HG03103 (cell line): ENCODE data around the gene CNTN5.

Experiments used
- ATAC-seq: cut with Tn5 transposase; IDR thresholded peaks from one replicate; pipeline ENCODE4 v1.9.1; 2021; ENCODE audit warnings: low read depth; ENCODE audit not compliant: unreplicated experiment

CNTN5 gene

GRCh38 chr11:100152766-100153165, 1132.0 kb downstream of the CNTN5 start:
- no peak for ATAC-seq

- ATAC-seq = no peak
Observed at GRCh38 chr11:100163471-100163870, 1142.7 kb downstream of the CNTN5 start.

- ATAC-seq = no peak
Observed at GRCh38 chr11:100174881-100175280, 1154.1 kb downstream of the CNTN5 start.

GRCh38 chr11:100176456-100176855, 1155.7 kb downstream of the CNTN5 start:
- no peak for ATAC-seq

- no peak for ATAC-seq
Observed at GRCh38 chr11:100177651-100178050, 1156.9 kb downstream of the CNTN5 start.

GRCh38 chr11:100182350-100182749, 1161.6 kb downstream of the CNTN5 start:
- no peak for ATAC-seq

DNA sequence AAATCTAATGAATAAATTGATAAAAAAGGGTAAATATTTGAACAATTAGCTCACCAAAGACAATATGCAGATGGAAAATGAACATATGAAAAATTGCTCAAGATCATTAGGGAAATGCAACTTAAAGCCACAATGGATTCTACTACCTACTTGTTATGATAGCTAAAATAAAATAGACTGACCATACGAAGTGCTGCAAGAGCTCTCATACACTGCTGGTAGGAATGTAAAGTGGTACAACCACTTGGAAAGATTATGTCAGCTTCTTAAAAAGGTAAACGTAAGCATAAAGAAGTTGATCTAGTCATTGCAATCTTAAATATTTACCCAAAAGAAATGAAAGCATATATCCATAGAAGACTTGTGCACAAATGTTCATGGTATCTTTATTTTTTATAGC, 1162.2 kb downstream of the CNTN5 start:
- ATAC-seq = no peak

DNA sequence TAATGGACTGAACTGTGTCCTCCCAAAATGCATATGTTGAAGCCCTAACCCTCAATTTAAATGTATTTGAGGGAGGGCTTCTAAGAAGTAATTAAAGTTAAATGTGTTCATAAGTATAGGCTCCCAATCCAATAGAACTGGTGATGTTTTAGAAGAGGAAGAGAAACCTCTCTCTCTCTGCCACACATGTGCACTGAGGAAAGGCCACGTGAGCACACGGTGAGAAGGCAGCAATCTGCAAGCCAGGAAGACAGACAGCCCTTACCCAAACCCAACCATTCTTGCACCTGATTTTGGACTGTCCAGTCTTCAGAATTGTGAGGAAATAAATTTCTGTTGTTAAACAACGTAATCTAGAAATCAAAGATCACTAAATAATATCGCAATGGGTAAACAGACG, 1164.8 kb downstream of the CNTN5 start:
- ATAC-seq = no peak

DNA sequence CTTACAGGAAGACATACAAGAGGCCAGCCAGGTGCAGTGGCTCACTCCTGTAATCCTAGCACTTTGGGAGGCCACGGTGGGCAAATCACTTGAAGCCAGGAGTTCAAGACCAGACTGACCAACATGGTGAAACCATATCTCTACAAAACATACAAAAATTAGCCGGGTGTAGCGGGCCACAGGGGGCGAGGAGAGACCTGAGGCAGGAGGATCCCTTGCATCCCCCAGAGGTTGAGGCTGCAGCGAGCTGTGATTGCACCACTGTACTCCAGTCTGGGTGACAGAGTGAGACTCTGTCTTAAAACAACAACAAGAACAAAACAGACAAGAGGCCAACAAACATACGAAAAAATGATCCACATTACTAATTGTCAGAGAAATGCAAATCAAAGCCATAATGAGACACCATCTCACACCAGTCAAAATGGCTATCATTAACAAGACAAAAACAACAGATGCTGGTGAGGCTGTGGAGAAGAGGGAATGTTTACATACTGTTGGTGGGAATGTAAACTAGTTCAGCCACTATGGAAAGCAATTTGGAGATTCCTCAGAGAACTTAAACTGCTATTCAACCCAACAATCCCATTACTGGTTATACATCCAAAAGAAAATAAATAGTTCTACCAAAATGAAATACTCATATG, 1167.5 kb downstream of the CNTN5 start:
- no peak for ATAC-seq

DNA sequence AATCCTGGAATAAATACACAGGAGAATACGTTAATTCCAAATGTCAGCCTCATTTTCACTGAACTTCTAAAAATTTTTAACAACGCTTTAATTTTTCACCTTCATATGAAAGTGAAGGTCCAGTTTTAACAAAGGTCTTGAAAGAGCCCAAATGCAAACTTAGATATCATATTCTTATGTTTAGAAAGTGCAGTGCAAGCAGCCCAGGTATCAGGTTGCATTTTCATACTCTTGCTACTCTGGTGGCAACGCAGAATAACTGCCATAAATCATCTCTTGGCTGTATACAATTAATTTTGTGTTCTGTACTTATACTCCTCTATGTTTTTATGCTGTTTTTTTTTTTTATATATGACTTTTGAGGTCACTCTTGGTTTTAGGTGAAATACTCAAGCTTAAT, 1169.6 kb downstream of the CNTN5 start:
- no peak for ATAC-seq

- ATAC-seq = no peak
Observed at GRCh38 chr11:100192181-100192580, 1171.4 kb downstream of the CNTN5 start.

DNA sequence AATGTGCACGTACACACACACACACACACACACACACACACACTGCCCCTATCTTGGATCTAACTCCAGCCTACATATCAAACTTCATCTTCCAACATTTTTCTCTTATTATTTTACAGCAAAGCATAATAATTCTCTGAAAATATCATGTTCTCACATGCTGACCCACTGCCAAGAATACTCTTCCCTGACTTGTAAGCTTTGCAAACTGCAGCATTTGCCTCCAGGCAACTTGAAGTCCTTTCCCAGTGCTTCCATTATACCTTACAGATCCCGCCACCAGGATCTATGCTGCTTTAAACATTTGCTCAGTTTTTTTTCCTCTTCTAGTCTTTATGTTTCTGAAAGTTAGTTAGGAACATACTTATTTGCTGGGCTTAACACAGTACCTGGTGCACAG, 1183.0 kb downstream of the CNTN5 start:
- ATAC-seq = no peak

DNA sequence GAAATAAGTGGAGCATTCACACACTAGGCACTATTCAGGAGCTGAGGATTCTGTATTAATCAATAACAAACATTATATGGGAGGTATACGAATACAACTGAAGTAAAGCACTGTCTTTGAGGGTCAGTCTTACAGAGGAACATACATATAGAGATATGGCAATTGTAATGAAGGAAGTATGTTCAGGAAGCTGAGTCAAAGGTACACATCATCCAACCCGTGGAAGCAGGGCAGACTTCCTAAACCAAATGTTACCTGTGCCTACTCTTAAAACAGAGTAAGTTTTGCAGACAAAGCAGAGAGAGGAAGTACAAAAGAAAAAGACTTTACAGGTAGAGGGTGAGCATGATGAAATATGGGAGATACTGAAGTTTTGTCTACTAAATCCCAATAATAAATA, 1185.2 kb downstream of the CNTN5 start:
- no peak for ATAC-seq

GRCh38 chr11:100208207-100208606, 1187.5 kb downstream of the CNTN5 start:
- no peak for ATAC-seq

DNA sequence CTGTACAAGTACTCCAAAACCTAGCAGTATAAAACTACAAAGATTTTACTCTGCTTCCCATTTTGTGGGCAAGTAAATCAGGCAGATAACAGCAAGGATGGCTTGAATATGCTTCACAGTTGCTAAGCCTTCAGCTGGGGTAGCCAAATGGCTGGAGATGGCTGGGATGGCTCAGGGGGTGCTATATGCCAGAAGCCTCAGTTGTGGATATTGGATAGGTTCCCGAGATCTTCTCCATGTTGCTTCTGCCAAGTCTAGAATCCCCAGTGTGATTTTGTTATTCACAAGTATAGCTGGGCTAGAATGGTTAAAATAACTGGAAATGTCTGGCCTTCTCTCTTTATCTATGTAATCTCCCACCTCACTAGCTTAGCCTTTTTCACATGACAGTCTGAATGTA, 1194.0 kb downstream of the CNTN5 start:
- no peak for ATAC-seq

- ATAC-seq = no peak
Observed at GRCh38 chr11:100220801-100221200, 1200.1 kb downstream of the CNTN5 start.

DNA sequence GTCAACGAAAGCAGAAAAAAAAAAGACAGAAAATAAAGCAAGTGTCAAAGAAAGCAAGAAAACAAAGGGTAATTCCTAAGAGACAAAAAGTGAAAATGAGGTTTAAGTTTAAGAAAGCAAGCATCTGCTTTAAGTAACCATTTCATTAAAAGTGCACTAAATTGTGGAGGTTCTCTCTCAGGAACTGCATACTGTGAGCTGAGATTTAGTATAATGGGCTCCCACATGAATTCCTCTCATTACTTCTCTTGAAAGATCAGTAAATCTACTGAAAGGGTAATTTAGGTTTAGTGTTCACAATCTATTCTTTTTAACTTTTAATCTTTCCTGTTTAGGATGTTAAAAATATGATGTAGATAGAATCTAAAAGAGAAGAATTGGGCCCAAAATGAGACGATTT, 1201.0 kb downstream of the CNTN5 start:
- ATAC-seq = no peak

GRCh38 chr11:100224541-100225034, 1203.8 kb downstream of the CNTN5 start:
- ATAC-seq = no peak

DNA sequence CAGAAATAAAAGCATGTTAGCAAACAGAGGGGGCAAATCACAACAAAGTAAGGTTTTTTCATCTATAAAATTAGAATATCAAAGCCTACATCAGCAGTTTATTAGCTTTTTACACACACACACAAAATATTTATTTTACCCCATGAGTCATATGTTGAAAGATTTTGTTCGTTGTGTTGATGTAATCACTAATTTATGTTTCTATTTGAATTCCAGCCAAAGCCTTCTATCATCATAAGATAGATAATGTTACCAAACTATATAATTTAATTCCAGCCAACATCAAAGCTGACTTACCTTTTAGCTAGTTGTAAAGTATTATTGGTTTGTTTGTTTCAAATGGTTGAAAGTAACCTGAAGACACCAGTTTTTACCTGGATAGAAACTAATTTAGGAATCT, 1208.3 kb downstream of the CNTN5 start:
- no peak for ATAC-seq

- no peak for ATAC-seq
Observed at GRCh38 chr11:100232006-100232405, 1211.3 kb downstream of the CNTN5 start.

DNA sequence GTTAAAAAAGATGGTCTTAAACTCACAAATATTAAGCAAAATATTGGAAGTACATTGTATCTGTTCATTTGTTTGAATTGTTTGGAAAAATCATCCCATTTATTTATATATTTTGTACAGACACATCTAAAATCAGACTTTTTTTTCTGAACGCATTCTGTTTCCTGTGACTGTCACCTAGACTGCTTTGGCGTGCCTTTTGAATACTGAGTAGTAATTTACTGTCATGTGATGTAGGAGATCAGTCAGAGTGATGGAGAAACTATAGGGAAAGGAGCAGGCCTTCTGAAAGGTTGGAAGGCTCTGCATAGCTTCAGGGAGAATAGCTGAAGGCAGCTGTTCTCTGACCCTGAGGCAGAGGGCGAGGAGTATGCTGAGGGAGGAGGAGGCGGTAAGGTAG, 1214.3 kb downstream of the CNTN5 start:
- ATAC-seq = no peak

DNA sequence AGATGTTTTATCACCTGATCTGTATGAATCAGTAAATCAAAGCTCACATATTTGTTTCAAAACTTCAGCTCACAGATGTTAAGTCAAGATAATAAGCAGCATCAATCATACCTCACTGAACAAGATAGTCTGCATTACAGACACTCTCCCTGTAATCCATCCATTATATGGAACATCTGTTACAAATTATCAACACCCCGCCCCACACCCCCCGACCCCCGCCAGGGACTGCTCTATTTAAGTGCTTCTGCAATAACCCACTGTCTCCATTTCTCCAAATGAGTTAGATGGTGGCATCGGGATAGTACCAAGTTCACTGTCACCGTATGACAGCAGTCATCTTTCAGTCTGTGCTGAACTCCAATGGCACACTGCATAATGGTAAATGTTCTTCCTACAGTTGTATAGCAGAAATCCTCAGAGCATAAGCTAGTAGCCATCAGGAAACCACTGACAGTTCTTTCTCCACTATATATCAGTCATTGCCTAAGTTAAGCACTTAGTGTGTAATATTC, 1219.3 kb downstream of the CNTN5 start:
- ATAC-seq = no peak

GRCh38 chr11:100247704-100248103, 1227.0 kb downstream of the CNTN5 start:
- ATAC-seq = no peak
